HepG2 (cell line): ENCODE data around the gene SUSD3. TPM values are rescaled to one million over a fixed set of nuclear protein-coding genes. Genes with fewer than 3 reads are reported as not detected.
A peak's percentile ranks its signal among the peaks of the same experiment; 100 is the strongest.

ENCODE experiments used
- ATM ChIP-seq: fragments of 450-650 bp; IDR thresholded peaks from 2 replicates; pipeline ENCODE4 v1.7.1; 2017; ENCODE audit warnings: mild to moderate bottlenecking, borderline replicate concordance
- FOXA1 ChIP-seq, 2 experiments: fragments of 450-650 bp in 1 of 2; sonication (generic) in 1 of 2; formaldehyde crosslinking in 1 of 2; IDR thresholded peaks; 2 replicates each; pipeline versions ENCODE4 v1.4.0 to v1.6.1; 2016 to 2020; ENCODE audit warnings: missing genetic modification reagents in 1 of 2
- PAXIP1 ChIP-seq: sonication (generic); formaldehyde crosslinking; conservative IDR thresholded peaks from 2 replicates; pipeline ENCODE4 v1.4.0; 2020; ENCODE audit warnings: mild to moderate bottlenecking, missing genetic modification reagents, moderate library complexity
- PPARG ChIP-seq: conservative IDR thresholded peaks from 2 replicates; pipeline ENCODE4 v1.6.1; 2016; ENCODE audit warnings: missing biosample characterization, missing genetic modification reagents
- SRSF1 ChIP-seq: fragments of 200-400 bp; formaldehyde crosslinking; optimal IDR thresholded peaks from 2 replicates; pipeline ENCODE3; 2017; ENCODE audit warnings: mild to moderate bottlenecking, low read depth, low read length, moderate library complexity
- ZBTB10 ChIP-seq: sonication (generic); formaldehyde crosslinking; IDR thresholded peaks from 2 replicates; pipeline ENCODE4 v1.4.0; 2020; ENCODE audit warnings: missing genetic modification reagents, borderline replicate concordance
- ZNF710 ChIP-seq: sonication (generic); formaldehyde crosslinking; IDR thresholded peaks from 2 replicates; pipeline ENCODE4 v1.5.0; 2020; ENCODE audit warnings: mild to moderate bottlenecking, missing genetic modification reagents, borderline replicate concordance
- polyA plus RNA-seq, 8 experiments: library from polyadenylated mRNA; depleted of rRNA in 3 of 8; stranded (reverse) in 7 of 8; unstranded in 1 of 8; fragments of >200 nt; fragmentation: Illumina TruSeq in 4 of 8; extraction: Trizol in 4 of 8; gene quantifications; 2 replicates each; pipeline versions ENCODE4 v1.2.1 to v1.2.3, GENCODE V29; 2011 to 2016; ENCODE audit warnings: low read depth in 4 of 8, missing spikeins in 1 of 8, mixed read lengths in 1 of 8; ENCODE audit not compliant: insufficient read depth in 1 of 8
- total RNA-seq, 5 experiments: library from RNA; depleted of rRNA; stranded (reverse); fragments of >200 nt; fragmentation: Illumina TruSeq; extraction: Trizol; gene quantifications; 2 replicates each; pipeline ENCODE4 v1.2.3, GENCODE V29; 2016; ENCODE audit warnings: low read depth in 1 of 5
- TF ChIP-seq, protein P1 (sequence below), 2 experiments: sonication (generic) in 1 of 2; formaldehyde crosslinking in 1 of 2; IDR thresholded peaks; 2 replicates each; pipeline versions ENCODE4 v1.6.1 to v1.9.0; 2014 to 2022; ENCODE audit warnings: antibody characterized with exemption in 1 of 2, borderline replicate concordance in 1 of 2, inconsistent platforms in 1 of 2, low read depth in 1 of 2, missing genetic modification reagents in 1 of 2

The SUSD3 gene
- total and polyA plus RNA-seq, 2 of the 13 experiments (the other 11 are each of a cell fraction or from before 2014, with no cell fraction given) = 7.0 to 9.1 TPM

- TF ChIP-seq, protein P1, sequence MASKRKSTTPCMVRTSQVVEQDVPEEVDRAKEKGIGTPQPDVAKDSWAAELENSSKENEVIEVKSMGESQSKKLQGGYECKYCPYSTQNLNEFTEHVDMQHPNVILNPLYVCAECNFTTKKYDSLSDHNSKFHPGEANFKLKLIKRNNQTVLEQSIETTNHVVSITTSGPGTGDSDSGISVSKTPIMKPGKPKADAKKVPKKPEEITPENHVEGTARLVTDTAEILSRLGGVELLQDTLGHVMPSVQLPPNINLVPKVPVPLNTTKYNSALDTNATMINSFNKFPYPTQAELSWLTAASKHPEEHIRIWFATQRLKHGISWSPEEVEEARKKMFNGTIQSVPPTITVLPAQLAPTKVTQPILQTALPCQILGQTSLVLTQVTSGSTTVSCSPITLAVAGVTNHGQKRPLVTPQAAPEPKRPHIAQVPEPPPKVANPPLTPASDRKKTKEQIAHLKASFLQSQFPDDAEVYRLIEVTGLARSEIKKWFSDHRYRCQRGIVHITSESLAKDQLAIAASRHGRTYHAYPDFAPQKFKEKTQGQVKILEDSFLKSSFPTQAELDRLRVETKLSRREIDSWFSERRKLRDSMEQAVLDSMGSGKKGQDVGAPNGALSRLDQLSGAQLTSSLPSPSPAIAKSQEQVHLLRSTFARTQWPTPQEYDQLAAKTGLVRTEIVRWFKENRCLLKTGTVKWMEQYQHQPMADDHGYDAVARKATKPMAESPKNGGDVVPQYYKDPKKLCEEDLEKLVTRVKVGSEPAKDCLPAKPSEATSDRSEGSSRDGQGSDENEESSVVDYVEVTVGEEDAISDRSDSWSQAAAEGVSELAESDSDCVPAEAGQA (IDR thresholded peaks at IDR 0.05; ENCODE audit: low read depth) = 0 out of 2 replicates have a peak, but pooled peaks have one; percentile 51
- TF ChIP-seq, protein P1 (CRISPR knock-in tag; IDR thresholded peaks at IDR 0.05; ENCODE audit: borderline replicate concordance) = no peak
- no peak for TF ChIP-seq ATM
- TF ChIP-seq ZNF710 = peak; percentile 59; the same call in 1 of the 2 replicates
- peak; percentile 84 for TF ChIP-seq PAXIP1 (CRISPR knock-in tag)
- TF ChIP-seq ZBTB10 (CRISPR knock-in tag) = peak; percentile 77; the same call in 1 of the 2 replicates
- TF ChIP-seq PPARG (CRISPR knock-in tag) = peak; percentile 64
- TF ChIP-seq FOXA1 (IDR thresholded peaks at IDR 0.05) = no peak
- TF ChIP-seq FOXA1 (CRISPR knock-in tag; IDR thresholded peaks at IDR 0.05) = peak; percentile 79
- TF ChIP-seq SRSF1 = no peak
Observed at GRCh38 chr9:93112116-93112863, 53.8 kb downstream of the SUSD3 start (continued).
